ENCODE measurements around the gene CLEC4F. TPM values are rescaled to one million over a fixed set of nuclear protein-coding genes. Genes with fewer than 3 reads are reported as not detected.

CLEC4F gene
- total and polyA plus RNA-seq, 8 donors, result 0.12 to 0.56 (median 0.21) TPM; not detected in 2

GRCh38 chr2:70831861-70832260, 11.5 kb upstream of the CLEC4F start:
- Histone ChIP-seq H3K36me3 (no peaks in the 10 kb centered on the region), H3K27ac (no peak overlapping the region), H3K4me1 (no peaks in the 10 kb centered on the region), H3K9me3 (no peaks in the 10 kb centered on the region), H3K27me3 (no peaks in the 10 kb centered on the region), H3K4me3 (no peak overlapping the region)
- FAIRE-seq (no peak), DNase-seq (no peak), ATAC-seq (no peak)
- TF ChIP-seq CTCF (IDR thresholded peaks at IDR 0.05), result no peak
- intact Hi-C loops (cut with DNase I), result no loop called here
- 77 to 78% methylated on average over 6 of the region's 6 CpGs for WGBS, 2 donors

- no peak for TF ChIP-seq CTCF (IDR thresholded peaks at IDR 0.05)
- no peaks in the 10 kb centered on the region for H3K27me3 ChIP-seq
- 53 to 62% methylated on average over 5 of the region's 5 CpGs for WGBS, 2 donors
- no peak overlapping the region for H3K27ac ChIP-seq
- no peaks in the 10 kb centered on the region for H3K9me3 ChIP-seq
- no peaks in the 10 kb centered on the region for H3K36me3 ChIP-seq
- H3K4me3 ChIP-seq, result no peak overlapping the region
- DNase-seq, result no peak
- intact Hi-C loops (cut with DNase I), result no loop called here
- no peaks in the 10 kb centered on the region for H3K4me1 ChIP-seq
- no peak for FAIRE-seq
- peak in 1 of 4 donors; percentile 53 for ATAC-seq
Measured at GRCh38 chr2:70830366-70830765, 10.0 kb upstream of the CLEC4F start.

GRCh38 chr2:70829916-70830315, 9.5 kb upstream of the CLEC4F start:
- ATAC-seq, result no peak
- Histone ChIP-seq H3K9me3 (no peaks in the 10 kb centered on the region), H3K36me3 (no peaks in the 10 kb centered on the region), H3K4me3 (no peak overlapping the region), H3K27ac (no peak overlapping the region), H3K27me3 (no peaks in the 10 kb centered on the region), H3K4me1 (no peaks in the 10 kb centered on the region)
- WGBS, 2 donors, result 48 to 56% methylated on average over 1 of the region's 1 CpG
- no peak for FAIRE-seq
- intact Hi-C loops (cut with DNase I), result no loop called here
- no peak for DNase-seq
- no peak for TF ChIP-seq CTCF (IDR thresholded peaks at IDR 0.05)

- H3K4me3 ChIP-seq, result no peak overlapping the region
- no peaks in the 10 kb centered on the region for H3K9me3 ChIP-seq
- no peak for TF ChIP-seq CTCF (IDR thresholded peaks at IDR 0.05)
- no peaks in the 10 kb centered on the region for H3K4me1 ChIP-seq
- 64 to 68% methylated on average over 6 of the region's 6 CpGs for WGBS, 2 donors
- H3K27me3 ChIP-seq, result no peaks in the 10 kb centered on the region
- no peak overlapping the region for H3K27ac ChIP-seq
- ATAC-seq, result peak in 1 of 4 donors; percentile 23
- intact Hi-C loops (cut with DNase I), result no loop called here
- FAIRE-seq, result no peak
- DNase-seq, result no peak
- H3K36me3 ChIP-seq, result no peaks in the 10 kb centered on the region
Measured at GRCh38 chr2:70828914-70829824, 8.8 kb upstream of the CLEC4F start.

- Histone ChIP-seq H3K9me3 (no peaks in the 10 kb centered on the region), H3K27me3 (no peaks in the 10 kb centered on the region), H3K36me3 (no peaks in the 10 kb centered on the region), H3K4me1 (no peaks in the 10 kb centered on the region), H3K4me3 (no peak overlapping the region), H3K27ac (no peak overlapping the region)
- 71 to 82% methylated on average over 5 of the region's 5 CpGs for WGBS, 2 donors
- ATAC-seq (peak in 3 of 4 donors; percentile 57 to 84 (median 61)), FAIRE-seq (no peak), DNase-seq (peak in 3 of 6 donors; percentile 8 to 31 (median 28))
- no peak for TF ChIP-seq CTCF (IDR thresholded peaks at IDR 0.05)
- intact Hi-C loops (cut with DNase I), result no loop called here
Measured at GRCh38 chr2:70828115-70828514, 7.7 kb upstream of the CLEC4F start.
